ENCODE measurements around the gene SOS2.
"Not testable (repeated sequence)": the region's sequence is repeated elsewhere in the genome, so short reads cannot be mapped to it uniquely, and the experiment has no call there.

Gene SOS2

GRCh38 chr14:50085570-50086320 is 145.6 kb downstream of the SOS2 start:
- H3K4me1 ChIP-seq = peaks cover 8% of the 10 kb centered on the region

GRCh38 chr14:50084666-50085065 is 146.7 kb downstream of the SOS2 start:
- TF ChIP-seq CTCF (IDR thresholded peaks at IDR 0.05; ENCODE audit: low read depth, low read length) = no peak
- DNase-seq = no peak
- Histone ChIP-seq H3K4me3 (ENCODE audit: low read depth, low read length) (no peak overlapping the region), H3K27me3 (no peaks in the 10 kb centered on the region), H3K9me3 (no peaks in the 10 kb centered on the region), H3K36me3 (no peaks in the 10 kb centered on the region), H3K4me1 (peaks cover 8% of the 10 kb centered on the region)

More at GRCh38 chr14:50085570-50086320, 145.6 kb downstream of the SOS2 start:
- no peaks in the 10 kb centered on the region for H3K9me3 ChIP-seq
- DNase-seq = no peak
- H3K27me3 ChIP-seq = no peaks in the 10 kb centered on the region
- no peaks in the 10 kb centered on the region for H3K36me3 ChIP-seq
- no peak for TF ChIP-seq CTCF (IDR thresholded peaks at IDR 0.05; ENCODE audit: low read depth, low read length)
- H3K4me3 ChIP-seq (ENCODE audit: low read depth, low read length) = no peak overlapping the region

- H3K36me3 ChIP-seq = no peaks in the 10 kb centered on the region
- no peak overlapping the region for H3K4me3 ChIP-seq (ENCODE audit: low read depth, low read length)
- no peaks in the 10 kb centered on the region for H3K9me3 ChIP-seq
- H3K4me1 ChIP-seq = peaks cover 8% of the 10 kb centered on the region
- H3K27me3 ChIP-seq = no peaks in the 10 kb centered on the region
- DNase-seq = no peak
- no peak for TF ChIP-seq CTCF (IDR thresholded peaks at IDR 0.05; ENCODE audit: low read depth, low read length)
These were observed 147.7 kb downstream of the SOS2 start for GRCh38 chr14:50083467-50084337.

DNA sequence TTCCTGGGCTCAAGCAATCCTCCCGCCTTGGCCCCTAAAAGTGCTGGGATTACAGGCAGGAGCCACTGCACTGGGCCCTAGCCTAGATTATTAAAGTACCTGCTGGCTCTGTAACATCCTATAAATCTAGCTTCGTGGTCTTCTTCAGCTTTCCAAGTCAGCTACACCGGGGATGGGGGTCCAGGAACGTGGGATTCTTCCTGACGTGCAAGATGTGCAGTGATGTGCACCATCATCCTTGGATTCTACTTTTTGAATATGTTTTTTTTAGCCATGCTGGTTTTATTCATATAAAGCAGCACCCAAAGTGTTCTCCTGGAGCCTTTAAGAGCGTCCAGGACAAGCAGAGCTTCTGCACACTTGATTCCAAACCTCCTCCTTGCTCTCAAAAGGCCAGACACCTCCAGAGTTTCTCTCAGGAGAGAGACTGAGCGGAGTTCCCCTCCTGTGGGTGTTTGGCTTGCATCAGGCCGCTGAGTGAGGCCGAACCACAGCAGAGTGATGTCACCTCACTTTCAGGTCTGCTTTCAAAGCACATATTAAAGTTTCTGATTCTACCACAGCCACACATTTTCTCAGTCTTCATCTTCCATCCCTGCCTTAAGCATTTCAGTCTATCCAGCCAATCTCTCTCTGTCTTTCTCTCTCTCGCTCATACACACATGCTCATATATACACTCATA is 148.5 kb downstream of the SOS2 start:
- H3K36me3 ChIP-seq = no peaks in the 10 kb centered on the region
- peaks cover 6% of the 10 kb centered on the region for H3K4me1 ChIP-seq
- no peaks in the 10 kb centered on the region for H3K27me3 ChIP-seq
- H3K9me3 ChIP-seq = no peaks in the 10 kb centered on the region
- no peak overlapping the region for H3K4me3 ChIP-seq (ENCODE audit: low read depth, low read length)
- TF ChIP-seq CTCF (IDR thresholded peaks at IDR 0.05; ENCODE audit: low read depth, low read length) = no peak
- no peak for DNase-seq

- no peak overlapping the region for H3K4me3 ChIP-seq (ENCODE audit: low read depth, low read length)
- TF ChIP-seq CTCF (IDR thresholded peaks at IDR 0.05; ENCODE audit: low read depth, low read length) = no peak
- no peaks in the 10 kb centered on the region for H3K36me3 ChIP-seq
- DNase-seq = no peak
- no peaks in the 10 kb centered on the region for H3K27me3 ChIP-seq
- H3K4me1 ChIP-seq = no peaks in the 10 kb centered on the region; the same call in 1 of the 2 replicates
- no peaks in the 10 kb centered on the region for H3K9me3 ChIP-seq
These were observed 149.1 kb downstream of the SOS2 start for GRCh38 chr14:50082308-50082742.

GRCh38 chr14:50079103-50079502 is 152.3 kb downstream of the SOS2 start:
- DNase-seq; H3K4me3 ChIP-seq (ENCODE audit: low read depth, low read length); H3K9me3 ChIP-seq; H3K4me1 ChIP-seq; H3K27me3 ChIP-seq; H3K36me3 ChIP-seq: not testable (repeated sequence)

GRCh38 chr14:50073663-50074062 is 157.7 kb downstream of the SOS2 start:
- not testable (repeated sequence) for H3K4me3 ChIP-seq (ENCODE audit: low read depth, low read length); H3K9me3 ChIP-seq; H3K4me1 ChIP-seq; H3K36me3 ChIP-seq; H3K27me3 ChIP-seq; DNase-seq

All from BE2C (cell line).